ENCODE results near the gene DYRK4.

DYRK4 gene

DNA sequence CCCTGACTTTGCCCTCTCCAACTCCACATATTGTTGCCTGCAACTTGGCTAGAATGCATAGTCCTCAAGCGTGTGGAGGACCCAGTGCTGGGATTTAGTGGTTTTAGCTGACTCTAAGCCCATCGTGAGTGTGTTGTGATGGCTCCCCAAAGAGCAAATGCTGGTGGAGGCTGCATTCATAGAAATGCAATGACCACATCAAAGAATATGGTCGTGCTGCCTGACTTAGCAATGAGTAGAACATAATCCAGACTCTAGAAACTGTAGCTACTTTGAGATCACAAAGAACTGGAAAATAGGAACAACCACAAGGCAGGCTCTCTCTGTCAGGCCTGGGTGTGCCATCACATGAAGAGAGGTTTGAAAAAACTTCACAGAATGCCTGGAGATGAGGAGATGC is 1.3 kb downstream of the DYRK4 start:
- no peak for DNase-seq

DNA sequence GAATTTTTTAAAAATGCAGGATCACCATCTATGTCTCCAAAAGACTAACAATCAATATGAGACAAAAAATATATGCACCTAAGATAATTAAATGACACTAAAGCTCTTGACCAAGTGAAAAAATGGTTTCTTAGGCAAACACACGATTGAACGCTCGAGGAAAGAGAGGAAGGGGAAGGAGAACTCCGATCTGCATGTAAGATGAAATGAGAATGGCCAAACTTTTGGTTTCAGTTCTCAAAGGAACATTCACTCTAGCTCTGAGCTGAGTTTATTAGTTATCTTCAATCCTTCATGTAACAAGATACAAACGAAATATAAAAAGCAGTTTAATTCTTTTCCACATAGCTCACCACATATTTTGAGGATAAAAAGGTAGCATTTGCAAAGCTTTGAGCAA is 2.8 kb downstream of the DYRK4 start:
- DNase-seq = no peak

DNA sequence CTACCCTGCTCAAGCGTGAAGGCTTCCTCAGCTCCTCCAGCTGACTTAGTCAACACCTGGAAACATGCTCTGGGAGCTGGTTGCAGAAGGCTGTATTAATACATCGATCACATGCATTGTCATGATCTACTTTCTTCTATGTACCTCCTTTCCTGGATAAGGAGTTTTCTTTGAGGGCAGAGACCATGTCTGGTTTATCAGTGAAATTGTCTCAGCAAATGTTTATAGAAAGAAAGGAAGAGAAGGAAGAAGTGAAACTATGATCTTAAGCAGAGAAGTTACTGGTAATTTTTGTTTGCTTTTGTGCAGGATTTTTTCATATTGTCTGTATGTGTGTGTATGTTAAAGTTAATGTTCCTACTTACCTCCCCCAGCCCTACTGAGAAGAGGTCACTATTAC is 4.5 kb downstream of the DYRK4 start:
- no peak for DNase-seq

DNA sequence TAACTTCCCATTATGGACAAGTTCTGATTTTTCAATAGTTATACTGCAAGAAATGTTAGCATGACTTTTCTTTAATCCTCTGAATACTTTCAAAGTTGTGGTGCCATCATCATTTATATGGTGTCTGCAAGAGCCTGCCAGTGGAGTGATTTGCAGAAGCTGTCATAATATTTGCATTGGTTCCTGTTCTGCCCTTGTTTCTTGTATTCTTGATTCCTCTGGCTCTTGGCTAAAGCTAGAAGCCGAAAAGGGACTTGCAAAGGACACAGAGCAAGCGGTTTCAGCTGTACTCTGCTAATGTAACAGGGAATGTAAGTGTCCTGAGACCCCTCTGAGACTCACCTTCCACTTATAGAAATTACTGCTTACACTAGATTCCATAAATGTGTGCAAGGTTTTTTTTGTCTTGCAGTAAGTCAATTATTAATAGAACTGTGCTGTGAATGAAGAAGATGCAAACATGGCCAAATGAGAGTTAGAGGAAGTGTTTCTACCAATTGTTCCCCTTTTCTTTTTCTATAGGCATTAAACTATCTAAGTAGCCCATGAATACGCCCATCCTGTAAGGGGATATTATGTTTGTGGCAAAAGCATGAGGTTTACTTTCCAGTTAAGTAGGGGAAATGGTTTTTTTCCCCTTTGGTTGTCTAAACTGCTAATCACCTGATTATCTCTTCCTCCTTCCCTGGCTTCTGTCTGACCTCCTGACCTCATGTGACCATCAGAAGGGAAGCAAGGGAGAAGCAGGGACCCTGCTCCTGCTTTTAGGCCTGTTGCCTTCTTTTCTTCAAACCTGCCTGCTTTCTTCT is 5.3 kb downstream of the DYRK4 start:
- DNase-seq = no peak

DNA sequence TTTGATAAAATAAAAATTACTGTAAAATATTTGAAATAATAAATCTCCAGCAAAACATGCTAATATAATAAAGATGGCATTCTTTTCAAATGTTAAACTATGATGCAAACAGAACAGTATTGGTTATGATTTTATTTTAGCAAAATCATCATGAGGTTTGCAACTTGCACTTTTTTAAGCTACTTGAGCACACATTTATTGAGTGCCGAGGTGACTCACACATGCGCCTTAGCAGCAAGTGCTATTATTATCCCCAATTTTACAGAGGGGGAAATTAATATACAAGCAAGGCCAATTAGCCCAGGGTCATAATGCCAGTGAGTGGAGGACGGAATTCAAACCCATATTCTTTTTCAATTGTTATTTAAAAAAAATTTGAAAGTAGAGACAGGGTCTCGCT is 7.3 kb downstream of the DYRK4 start:
- DNase-seq = no peak

DNA sequence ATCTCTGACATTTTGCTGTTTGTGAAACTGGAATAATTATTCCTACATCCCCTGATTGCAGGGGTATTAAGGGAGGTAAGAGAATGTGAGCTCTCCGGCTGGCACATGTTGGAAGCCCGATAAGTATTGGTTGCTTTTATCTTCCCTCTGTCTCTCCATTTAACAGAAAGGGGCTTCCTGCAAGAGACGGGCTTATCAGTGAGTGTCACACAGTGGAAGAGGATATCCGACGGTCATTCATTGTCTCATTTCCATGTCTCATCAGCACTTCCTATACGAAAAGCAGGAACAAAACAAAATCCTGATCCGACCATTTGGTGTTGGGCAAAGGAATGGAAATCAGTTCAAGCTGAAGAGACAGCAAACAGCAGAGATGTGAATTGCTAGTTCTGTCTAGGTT is 10.7 kb downstream of the DYRK4 start:
- DNase-seq = no peak

DNA sequence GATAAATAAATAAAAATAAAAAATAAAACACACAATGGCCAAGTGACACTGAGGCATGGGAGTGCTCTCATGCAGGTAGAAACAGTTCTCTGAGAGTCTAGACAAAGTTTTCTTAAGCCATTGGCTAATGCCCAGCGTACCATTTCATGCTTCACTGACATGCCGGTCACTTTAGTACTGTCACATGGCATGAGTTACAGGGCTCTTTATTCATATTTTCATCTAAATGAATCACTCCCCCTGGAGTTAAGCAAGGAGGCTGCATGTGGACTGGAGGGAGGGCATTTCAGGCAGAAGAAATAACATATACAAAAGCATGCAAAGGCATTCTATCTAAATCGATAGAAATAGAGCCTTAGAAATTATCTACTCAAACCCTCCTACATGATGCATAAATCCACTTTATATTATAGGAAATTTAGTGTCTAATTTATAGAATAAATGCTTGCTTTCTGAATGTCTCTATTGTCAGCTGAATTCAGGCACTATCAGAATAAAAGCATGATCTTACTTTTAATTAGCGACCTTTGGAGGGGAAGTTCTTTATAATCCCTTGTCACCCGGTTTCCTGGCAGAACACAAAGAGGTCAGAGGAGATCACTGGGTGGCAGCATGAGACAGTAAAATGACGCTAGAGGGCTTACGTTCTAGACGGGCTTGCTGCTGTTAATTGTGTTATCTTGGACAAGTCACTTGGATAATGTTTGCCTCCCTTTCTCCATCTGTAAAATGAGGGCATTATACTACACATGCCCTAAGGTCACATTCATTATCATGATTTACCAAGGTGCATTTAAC is 17.5 kb downstream of the DYRK4 start:
- peak; percentile 11 for DNase-seq

DNA sequence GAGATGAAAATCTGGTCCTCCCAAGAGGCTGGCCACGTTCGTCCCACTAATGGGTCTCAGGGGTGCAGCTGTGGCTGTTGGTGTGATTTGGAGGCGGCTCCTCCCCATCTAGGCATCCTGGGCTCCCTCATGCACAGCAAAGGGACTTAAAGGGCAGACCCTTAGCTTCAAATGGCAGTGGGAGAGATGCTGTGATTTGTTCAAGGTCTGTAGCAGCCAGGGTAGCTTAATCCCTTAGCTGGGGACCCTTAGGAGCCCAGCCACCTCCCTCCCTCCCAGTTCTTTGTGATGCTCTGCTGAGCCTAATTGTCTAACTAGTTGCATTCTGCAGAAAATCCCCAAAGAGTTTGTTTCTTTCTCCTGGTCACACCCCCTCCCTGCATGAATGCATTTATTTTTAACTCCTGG is 18.3 kb downstream of the DYRK4 start:
- no peak for DNase-seq

DNA sequence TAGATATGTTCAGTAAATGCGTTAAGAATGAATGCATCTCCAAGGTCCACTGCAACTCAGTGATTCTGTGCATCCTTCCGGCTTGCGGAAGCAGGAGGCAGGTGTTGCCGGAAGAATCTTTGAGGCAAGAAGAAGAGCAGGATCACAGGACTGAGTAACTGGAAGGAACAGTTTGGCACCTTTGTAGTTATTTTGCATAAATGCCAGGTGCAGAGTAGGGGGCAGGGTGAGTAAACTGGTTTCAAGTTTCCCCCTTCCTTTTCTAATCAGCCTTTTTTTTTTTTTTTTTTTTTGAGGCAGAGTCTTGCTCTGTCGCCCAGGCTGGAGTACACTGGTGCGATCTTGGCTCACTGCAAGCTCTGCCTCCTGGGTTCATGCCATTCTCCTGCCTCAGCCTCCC is 22.3 kb downstream of the DYRK4 start:
- DNase-seq = no peak

DNA sequence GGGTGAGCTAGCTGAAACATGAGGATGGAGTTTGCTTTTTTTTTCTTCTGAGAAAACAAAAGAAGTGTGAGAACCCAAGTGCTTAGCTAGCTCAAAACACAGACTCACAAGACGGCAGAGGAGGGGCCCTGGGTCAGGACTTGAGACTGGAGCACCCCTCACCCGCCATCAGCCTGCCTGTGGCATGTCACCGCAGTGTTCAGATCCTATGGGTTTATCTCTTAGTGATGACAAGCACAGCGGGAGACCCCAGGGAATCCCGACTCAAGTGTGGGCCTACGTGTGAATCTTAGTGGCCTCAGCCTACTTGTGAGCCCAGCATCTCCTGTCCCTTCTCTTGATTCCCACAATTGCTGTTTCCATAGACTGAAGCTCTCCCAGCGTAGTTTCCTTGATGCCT is 22.9 kb downstream of the DYRK4 start:
- DNase-seq = no peak

DNA sequence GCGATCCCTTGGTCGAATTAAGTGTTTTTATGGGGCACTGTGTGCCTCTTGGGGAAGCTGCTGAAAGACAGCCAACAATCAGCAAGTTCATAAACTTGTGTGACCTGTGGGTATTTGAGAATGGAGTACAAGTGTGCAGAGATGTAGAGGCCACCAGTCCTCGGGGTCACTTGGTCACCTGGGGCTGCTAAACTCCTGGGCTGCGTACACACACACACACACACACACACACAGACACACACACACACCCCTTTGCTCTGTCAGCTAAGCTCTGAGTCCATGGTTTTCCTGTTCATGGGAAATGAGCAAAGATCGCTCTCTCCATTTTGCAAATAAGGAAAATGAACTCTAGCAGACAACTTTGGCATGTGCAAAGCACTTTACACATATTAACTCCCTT is 24.5 kb downstream of the DYRK4 start:
- no peak for DNase-seq

DNA sequence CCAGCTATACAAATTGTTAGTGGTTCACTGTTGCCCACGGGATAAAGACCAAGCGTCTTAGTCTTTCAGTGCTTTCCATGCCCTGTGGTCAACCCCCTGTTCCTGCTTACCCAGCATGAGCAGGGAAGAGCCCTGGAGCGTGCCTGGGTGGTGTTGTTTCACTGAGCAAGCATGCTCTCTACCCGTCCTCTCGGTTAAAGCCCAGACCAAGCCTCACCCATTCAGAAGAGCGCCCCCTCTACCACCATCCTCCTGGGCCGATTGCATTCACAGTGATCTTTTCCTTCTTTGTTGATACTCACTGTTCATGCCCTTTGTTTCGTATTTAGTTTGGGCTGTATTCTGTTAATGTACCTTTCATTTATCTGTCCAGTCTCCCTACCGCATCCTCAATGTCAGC is 25.1 kb downstream of the DYRK4 start:
- no peak for DNase-seq

DNA sequence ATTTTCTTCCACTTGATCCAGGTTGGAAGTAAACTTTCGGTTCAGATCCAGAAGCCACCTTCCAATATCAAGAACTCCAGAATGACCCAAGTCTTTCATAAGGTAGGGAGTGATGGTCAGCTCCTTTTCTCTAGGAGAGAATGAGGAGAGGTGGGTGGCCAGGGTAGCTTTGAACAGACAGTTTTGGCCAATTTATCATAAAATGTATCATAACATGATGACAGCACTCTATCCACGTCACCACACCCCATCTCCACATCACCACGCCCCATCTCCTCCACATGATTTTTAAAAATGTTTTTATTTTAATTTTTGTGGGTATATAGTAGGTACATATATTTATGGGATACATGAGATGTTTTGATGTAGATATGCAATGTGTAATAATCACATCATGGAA is 26.9 kb downstream of the DYRK4 start:
- no peak for DNase-seq

DNA sequence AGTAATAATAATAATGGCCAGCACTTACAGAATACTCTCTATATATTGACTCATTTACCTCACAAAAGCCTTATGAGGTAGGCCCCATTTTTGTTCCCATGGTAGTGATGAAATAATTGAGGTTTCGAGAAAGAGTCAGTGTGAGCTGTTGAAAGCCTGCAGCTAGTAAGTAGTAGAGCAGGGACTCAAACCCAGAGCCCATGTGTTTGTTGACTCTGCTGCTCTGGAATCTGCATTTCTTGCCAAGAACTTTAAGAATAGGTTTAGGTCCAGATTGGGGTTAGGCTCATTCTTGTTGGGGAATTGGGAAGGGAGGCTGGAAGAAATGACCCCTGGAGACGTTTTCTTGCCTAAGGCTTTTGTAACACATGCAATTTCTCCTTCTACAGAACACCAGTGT is 27.9 kb downstream of the DYRK4 start:
- no peak for DNase-seq

DNA sequence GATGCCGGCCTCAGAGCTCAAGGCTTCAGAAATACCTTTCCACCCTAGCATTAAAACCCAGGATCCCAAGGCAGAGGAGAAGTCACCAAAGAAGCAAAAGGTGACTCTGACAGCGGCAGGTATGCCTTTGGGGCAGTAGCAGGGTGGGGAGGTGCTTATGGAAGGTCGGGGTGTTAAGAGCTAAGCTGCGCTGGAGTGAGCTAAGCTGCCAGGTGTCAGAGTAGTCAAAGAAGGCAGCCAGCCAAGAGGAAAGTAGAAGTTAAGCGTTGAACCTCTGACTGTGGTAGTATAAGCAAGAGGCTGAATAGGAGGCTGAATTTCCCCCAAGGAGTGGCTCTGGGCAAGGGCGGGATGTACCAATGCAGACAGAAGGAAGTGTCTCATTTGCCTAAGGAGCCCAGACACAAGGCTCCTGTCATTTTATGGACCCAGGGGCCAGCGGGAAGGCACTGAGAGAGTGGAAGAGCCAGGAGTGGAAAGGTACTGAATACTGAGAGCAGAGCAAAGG is 29.2 kb downstream of the DYRK4 start:
- DNase-seq = no peak

DNA sequence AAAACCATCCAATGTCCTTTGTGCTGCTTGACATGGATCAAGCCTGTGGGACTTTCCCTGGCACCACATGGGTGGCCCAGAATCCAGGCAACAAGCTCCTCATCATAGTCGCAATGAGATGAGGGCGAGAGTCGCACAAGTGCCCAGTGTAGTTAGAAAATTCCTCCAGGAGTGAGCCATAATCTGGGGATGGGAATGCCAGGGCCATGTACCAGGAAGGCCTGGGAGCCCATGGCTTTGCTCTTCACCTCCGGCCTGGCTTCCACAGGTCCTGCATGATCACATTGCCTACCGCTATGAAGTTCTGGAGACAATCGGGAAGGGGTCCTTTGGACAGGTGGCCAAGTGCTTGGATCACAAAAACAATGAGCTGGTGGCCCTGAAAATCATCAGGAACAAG is 33.9 kb downstream of the DYRK4 start:
- no peak for DNase-seq

DNA sequence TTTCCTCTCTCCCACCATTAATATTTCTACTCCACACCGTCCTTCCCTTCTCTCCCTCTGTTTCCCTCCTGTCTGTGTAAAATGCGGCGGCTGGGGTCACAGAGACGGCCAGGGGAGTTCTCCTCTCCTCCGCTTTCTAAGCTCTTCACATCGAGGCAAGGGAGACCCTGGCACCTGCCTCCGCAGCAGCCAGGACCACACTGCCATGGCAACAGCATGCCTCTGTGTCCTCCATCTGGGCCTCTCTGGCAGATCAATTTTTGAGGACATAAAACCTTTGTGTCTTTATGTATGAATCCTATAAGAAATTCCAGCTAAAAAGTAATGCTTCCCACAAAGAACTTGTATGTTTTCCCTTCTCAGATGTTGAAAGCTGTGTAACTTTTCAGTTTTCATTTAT is 41.4 kb downstream of the DYRK4 start:
- DNase-seq = no peak

DNA sequence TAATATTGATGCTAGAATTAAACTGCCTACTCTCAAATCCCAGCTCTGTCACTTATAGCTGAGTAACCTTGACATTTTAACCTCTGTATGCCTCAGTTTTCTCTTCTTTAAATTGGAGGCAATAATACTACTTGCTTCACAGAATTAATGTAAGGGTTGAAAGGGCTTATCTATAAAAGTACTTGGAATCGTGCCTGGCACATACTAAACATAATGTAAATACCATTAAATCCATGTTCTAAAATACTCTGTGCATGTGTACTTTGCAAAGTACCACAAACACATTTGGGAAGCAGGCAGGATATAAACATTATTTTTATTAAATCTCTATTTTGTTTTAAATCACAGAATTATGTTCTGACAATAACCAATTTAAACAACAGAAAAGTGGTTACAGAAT is 41.9 kb downstream of the DYRK4 start:
- no peak for DNase-seq

DNA sequence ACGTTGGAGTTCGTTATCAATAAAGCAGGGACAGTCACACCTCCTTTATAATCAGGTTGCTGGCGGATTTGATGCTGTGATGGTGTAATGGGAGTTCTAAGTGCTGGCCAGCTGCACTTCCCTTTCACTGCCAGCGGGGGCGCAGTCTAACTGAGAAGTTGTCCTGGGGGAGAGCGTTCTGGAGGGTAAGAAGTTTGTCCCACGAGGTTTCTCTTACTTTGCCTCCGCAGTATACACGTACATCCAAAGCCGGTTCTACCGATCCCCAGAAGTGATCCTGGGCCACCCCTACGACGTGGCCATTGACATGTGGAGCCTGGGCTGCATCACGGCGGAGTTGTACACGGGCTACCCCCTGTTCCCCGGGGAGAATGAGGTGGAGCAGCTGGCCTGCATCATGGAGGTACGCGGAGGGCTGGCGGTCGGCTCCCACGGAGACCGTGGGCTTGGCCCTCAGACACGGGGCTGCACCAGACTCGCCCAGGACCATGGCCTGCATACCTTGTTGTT is 42.7 kb downstream of the DYRK4 start:
- peak; percentile 89 for DNase-seq

DNA sequence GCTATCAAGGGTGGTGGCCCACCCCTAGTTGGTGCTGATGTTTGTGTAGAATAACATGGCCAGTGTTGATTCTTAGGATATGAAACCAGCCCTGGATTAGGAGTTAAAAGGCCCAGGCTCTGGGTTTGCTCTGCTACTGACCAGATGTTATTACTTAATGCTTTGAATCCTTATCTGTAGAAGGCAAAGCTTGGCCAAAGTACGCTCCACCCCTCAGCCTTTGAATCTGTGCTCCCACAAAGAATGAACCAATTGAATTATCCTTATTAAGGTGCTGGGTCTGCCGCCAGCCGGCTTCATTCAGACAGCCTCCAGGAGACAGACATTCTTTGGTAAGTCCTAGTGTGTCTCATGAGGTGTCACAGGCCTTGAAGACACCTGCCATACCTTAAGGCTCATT is 45.0 kb downstream of the DYRK4 start:
- DNase-seq = no peak

DNA sequence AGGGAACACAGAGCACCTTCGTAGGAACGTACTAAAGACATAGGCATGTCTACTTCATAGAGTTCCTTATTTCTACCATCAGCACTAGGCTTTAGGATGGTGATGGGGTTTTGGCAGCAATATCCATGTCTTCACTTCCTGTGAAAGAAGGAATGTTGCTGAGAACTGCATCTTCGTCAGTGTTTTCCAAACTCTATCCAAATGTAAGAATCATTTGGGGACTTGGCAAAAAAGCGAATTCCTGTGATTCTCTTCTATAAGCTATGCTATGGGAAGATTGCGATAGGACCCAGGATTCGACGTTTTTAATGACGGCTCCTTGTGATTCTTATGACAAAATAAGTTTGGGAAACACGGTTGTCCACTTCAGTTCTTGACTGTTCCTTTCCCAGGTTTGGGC is 47.1 kb downstream of the DYRK4 start:
- DNase-seq = no peak

DNA sequence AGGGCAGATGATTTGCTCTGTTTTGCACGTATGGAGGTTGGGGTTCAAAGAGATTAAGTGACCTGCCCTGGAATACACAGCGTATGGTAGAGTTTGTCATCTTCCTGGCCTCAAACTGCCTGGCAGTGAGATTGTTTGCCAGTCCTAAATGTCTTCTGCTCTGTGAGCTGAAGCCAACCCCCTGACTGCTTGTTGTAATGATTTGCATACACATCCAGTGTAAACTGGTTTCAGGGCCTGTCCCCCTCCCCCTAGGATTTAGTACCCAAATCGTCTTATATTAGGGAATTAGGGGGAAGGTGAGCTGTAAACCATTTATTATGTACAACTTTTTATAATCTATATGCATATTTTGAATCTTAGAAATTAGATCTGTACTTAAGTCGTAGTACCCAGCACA is 48.5 kb downstream of the DYRK4 start:
- no peak for DNase-seq

DNA sequence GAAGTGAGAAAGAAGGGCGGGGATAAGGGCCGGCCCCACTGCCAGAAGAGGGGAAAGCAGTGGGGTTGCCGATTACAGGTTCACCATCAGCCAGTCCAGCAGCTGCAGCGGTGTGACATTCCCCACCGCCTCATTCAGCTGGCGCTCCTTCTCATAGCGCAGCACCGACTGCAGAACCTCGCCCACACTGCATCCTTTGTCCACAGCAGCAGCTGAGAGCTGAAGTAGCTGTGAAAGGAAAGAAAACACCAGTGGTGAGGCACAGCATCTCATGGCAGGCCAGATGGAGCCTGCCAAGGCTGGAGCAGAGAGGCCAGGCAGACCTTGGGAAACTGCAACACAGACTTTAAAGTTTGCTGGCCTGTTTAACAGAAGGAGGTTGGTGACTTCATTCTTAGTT is 53.7 kb downstream of the DYRK4 start:
- DNase-seq = no peak

DNA sequence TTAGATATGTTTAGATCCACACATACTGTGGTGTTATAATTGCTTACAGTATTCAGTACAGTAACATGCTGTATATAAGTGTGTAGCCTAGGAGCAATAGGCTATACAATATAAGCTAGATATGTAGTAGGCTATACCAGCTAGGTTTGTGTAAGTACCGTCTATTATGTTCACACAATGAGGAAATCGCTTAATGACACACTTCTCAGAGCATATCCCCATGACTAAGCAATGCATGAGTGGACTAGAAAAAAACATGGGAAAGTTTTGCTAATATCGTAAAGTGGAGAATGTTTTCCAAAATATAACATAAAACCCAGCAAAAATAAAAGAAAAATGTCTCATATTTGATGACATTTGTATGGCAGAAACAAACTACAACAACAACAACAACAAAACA is 59.5 kb downstream of the DYRK4 start:
- no peak for DNase-seq
